GM19452 (cell line): ENCODE measurements around the gene IRGQ.
"Not testable (repeated sequence)": the region's sequence is repeated elsewhere in the genome, so short reads cannot be mapped to it uniquely, and the experiment has no call there.

Experiments used
- ATAC-seq: cut with Tn5 transposase; IDR thresholded peaks from one replicate; pipeline ENCODE4 v1.9.1; 2021; ENCODE audit not compliant: unreplicated experiment

IRGQ gene

GRCh38 chr19:43574424-43575155, 21.3 kb downstream of the IRGQ start:
- no peak for ATAC-seq

DNA sequence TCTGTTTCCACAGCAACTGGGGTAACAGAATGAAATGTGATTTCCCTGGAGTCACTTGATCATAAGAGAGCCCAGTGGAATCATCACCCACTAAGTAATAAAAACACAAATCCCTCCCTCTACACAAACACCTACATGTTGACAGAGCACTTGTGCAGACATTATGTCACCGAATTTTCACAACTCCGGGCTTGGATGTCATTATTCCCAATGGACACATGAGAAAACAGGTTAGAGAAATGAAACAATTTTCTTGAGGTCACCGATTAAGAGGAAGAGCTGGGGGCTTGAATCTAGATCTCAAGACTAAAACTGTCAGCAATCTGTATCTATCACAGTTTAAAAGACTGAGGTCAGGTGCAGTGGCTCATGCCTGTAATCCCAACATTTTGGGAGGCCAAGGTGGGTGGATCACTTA, 23.8 kb downstream of the IRGQ start:
- no peak for ATAC-seq

- ATAC-seq, result no peak
These were observed 25.7 kb downstream of the IRGQ start for GRCh38 chr19:43570174-43570791.

DNA sequence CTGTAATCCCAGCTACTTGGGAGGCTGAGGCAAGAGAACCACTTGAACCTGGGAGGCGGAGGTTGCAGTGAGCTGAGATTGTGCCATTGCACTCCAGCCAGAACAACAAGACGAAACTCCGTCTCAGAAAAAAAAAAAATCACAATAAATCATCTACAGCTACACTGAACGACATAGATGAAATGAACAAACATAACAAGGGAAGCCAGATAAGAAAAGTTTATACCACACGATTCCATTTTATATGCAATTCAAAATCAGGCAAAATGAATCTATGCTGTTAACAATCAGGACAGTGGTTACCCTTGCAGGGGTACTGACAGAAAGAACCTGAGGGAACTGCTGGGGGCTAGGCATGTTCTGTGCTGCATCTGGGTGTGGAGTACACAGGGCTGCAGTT, 26.3 kb downstream of the IRGQ start:
- no peak for ATAC-seq

GRCh38 chr19:43564800-43565199, 31.1 kb downstream of the IRGQ start:
- no peak for ATAC-seq

DNA sequence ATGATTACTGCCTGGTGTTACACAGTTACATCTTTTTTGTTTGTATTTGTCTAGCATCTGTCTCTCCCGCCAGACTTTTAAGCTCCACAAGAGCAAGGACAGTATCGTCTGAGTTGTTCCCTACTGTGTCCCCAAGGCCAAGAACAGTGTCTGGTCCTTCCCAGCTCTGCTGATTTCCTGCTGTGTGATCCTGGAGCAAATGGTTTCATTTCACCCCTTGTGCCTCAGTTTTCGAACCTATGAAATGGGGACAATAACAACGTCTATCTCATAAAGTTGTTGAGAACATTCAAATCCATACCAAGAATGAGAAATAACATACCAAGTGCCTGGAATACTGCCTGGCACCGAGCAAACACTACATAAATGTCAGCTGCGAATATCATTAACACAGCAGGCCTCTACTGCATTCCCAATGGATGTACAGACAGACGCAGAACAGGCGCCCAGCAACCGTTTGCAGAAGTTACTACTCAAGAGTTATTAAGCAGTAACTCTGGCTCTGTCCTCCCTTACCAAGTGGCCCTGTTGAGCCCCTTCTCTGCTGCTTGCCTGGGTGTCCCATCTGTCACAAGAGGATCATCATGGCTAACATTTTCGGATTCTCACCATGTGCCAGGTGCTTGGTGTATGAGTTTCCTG, 32.0 kb downstream of the IRGQ start:
- no peak for ATAC-seq

DNA sequence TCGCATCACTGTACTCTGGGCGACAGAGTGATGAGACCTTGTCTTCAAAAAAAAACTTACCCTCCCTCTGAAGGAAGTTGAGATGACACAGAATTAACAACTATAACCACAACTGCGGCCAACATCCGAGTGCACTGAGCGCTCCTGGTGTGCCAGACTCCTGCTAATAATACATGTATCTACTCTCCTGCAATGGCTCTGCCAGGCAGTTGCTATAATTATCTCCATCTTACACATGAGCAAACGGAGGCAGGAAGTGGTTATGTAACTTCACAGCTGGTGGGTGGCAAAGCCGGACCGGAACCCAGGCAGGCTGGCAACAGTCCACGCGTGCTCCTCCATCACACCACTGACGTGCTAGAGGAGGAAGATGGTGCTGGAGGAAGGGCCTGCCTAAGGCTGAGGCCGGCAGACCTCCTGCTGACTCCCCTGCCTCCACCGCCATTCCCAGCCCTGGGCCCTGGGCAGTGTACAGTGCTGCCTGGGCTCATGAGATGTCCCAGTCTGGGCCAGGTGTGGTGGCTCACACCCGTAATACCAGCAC, 33.2 kb downstream of the IRGQ start:
- peak; percentile 77 for ATAC-seq

GRCh38 chr19:43562226-43562697, 33.7 kb downstream of the IRGQ start:
- ATAC-seq, result no peak

- ATAC-seq, result no peak
These were observed 34.6 kb downstream of the IRGQ start for GRCh38 chr19:43561139-43561970.

DNA sequence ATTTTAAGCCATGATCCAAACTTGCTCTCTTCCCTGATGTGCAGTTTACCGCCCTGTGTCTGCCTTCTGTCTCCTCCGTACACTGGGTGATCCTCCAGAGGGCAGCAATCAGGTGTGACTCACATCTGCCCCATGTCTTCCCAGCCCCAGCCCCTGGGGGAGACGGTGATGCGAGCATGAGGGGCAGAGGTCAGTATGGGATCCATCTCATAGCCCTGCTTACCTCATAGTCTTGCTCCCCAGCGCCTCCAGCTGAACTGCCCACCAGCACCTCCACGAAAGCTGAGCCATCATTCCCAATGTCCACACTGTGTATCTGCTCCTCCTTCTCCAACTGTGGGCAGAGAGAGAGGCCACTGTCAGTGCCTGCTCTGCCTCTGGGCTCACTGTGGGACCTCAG, 35.2 kb downstream of the IRGQ start:
- ATAC-seq, result no peak

DNA sequence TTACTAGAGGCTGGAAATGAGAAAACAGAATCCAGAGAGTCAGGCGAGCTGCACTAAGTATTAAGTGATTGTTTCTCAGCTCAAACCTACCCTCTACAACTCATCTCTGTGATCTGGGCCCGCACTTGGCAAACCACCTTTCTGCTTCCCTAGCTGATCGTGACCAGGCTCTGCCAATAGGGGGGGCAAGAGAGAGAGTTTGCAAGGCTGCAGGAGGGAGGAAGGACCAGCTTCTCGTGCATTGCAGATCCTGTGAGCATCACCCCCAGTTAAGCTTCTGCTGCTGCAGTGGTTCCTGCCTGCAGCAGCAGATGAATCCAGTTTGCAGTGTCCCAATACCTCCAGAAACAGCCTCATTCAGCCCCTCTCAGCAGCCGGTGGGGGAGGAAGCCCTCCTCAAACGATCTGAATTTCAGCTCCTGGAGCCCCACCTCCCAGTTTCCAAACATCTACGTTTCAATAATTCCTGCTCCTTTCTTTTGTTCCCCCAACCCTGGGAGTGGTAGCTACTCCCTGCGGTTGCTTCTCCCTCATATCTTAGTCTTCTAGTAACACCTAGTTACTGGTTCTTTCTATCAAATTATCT, 40.7 kb downstream of the IRGQ start:
- no peak for ATAC-seq

DNA sequence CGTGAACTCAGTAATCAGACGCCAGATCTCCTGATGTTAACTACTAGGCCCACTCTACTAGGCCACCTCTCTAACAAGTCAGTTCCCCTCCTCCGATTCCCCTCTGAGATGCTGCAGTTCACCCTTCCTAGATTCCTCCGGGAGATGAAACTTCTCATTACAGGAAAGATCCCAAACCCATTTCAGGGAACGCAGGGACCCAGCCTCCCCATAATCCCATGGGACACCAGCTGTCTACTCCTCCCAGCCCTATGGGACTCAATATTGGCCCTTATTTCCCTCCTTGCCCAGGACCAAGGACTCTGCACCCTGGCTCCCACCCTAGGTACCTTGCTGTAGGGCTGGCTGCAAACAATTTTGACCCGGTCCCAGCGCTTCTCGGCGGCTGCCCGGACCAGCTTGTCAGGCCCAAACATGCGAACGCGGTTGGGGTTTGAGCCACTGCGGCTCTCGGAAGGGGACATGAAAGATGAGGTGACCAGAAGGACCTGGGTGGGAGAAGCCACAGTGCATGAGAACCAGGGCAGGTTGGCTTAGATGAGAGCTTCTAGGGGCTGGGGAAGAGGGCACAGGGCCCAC, 41.5 kb downstream of the IRGQ start:
- no peak for ATAC-seq

- ATAC-seq, result no peak
These were observed 42.3 kb downstream of the IRGQ start for GRCh38 chr19:43553656-43554055.

- ATAC-seq, result no peak
These were observed 43.3 kb downstream of the IRGQ start for GRCh38 chr19:43552616-43553015.

DNA sequence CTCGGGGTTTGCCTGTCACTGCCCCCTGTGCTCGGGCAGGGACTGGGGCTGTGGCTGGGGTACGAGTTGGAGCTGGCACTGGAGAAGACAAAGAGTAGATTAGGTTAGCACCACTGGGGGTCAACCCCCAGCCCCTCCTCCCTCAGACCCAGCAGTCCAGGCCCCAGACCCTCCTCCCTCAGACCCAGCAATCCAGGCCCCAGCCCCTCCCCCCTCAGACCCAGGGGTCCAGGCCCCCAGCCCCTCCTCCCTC, 43.8 kb downstream of the IRGQ start:
- no peak for ATAC-seq

DNA sequence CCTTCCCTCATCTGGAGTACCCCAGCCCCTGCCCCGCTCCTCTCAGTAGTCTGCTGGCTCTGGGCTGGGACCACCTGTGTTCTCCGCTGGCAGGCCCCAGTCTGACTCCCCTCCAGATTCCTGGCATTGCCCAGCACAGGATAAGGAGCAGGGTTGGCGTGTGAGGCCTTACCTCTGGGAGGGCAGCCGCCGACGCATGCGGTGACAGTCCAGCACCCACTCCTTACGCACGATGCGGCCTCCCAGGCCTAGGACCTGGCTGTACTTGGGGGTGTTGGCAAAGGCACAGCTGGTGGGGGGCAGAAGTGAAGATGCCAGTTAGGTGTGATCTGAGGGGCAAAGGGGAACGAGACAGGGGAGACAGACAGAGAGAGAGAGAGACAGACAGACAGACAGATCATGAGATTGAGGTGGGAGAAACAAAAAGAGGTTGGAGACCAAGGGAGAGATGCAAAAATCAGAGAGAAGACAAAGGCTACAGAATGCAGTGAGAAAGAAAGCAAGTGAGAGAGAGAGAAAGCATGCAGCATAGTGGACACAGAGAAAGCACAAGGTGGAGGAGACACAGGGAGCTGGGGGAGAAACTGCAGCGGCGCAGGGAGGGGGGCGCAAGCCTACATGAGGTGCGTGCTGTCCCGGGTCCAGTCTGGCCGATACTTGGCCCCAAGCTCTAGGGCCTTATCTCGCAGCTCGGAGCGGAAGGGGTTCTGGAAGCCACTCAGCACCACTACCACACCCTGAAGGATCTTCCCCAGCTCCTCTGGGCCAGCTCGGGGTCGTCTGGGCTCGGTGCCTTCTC, 44.3 kb downstream of the IRGQ start:
- no peak for ATAC-seq

DNA sequence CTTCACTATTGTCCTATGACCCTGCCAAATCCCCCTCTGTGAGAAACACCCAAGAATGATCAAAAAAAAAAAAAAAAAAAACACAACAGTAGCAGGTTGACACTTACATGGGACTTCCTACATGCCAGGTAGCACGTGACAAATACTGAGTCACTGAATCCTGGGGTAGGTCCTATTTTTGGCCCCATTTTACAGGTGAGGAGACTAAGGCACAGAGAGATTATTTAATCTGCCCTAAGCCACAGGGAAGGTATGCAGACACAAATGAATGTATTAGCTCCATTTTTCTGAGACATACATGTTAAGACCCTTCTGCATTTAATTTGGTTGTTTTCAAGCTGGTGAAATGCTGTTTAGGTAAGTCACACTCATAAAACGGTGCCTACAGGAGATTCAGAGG, 47.2 kb downstream of the IRGQ start:
- no peak for ATAC-seq

- not testable (repeated sequence) for ATAC-seq
These were observed 48.0 kb downstream of the IRGQ start for GRCh38 chr19:43547926-43548325.

- ATAC-seq, result no peak
These were observed 49.4 kb downstream of the IRGQ start for GRCh38 chr19:43546581-43546980.

GRCh38 chr19:43545981-43546380, 50.0 kb downstream of the IRGQ start:
- ATAC-seq, result no peak
